Neural progenitor cell (in vitro differentiated cells): Measurements from ENCODE around the gene GABARAPL2. TPM values are rescaled to one million over a fixed set of nuclear protein-coding genes. Genes with fewer than 3 reads are reported as not detected.

Source experiments
- DNase-seq: peaks from one replicate; pipeline ENCODE4 v3.0.0-alpha.2; 2016; ENCODE audit warnings: low spot score
- H2AFZ ChIP-seq: fragments of 200-600 bp; sonication (generic); replicated peaks from 2 replicates; pipeline ENCODE4 v1.6.1; 2016; ENCODE audit warnings: antibody characterized with exemption
- H3F3A ChIP-seq: fragments of 200-600 bp; sonication (generic); 2 replicates; pipeline ENCODE4 v1.6.1; 2016; ENCODE audit warnings: antibody characterized with exemption, low read depth
- H3K27ac ChIP-seq: fragments of 200-600 bp; sonication (generic); 2 replicates; pipeline ENCODE4 v1.5.1; 2016; ENCODE audit warnings: mild to moderate bottlenecking
- H3K27me3 ChIP-seq: fragments of 200-600 bp; sonication (generic); 2 replicates; pipeline ENCODE4 v1.6.1; 2016; ENCODE audit warnings: mild to moderate bottlenecking, moderate library complexity
- H3K36me3 ChIP-seq: fragments of 200-600 bp; sonication (generic); 2 replicates; pipeline ENCODE4 v1.5.1; 2016
- H3K4me1 ChIP-seq: fragments of 200-600 bp; sonication (generic); 2 replicates; pipeline ENCODE4 v1.6.1; 2016; ENCODE audit warnings: mixed run types
- H3K4me2 ChIP-seq: fragments of 200-600 bp; sonication (generic); 2 replicates; pipeline ENCODE4 v1.6.1; 2016
- H3K4me3 ChIP-seq: fragments of 200-600 bp; sonication (generic); 2 replicates; pipeline ENCODE4 v1.5.1; 2016
- H3K79me2 ChIP-seq: fragments of 200-600 bp; sonication (generic); 2 replicates; pipeline ENCODE4 v1.6.1; 2016; ENCODE audit warnings: low read depth
- H3K9ac ChIP-seq: fragments of 200-600 bp; sonication (generic); 2 replicates; pipeline ENCODE4 v1.6.1; 2016
- H3K9me3 ChIP-seq: fragments of 200-600 bp; sonication (generic); 2 replicates; pipeline ENCODE4 v1.5.1; 2016; ENCODE audit warnings: low read depth
- H4K20me1 ChIP-seq: fragments of 200-600 bp; sonication (generic); 2 replicates; pipeline ENCODE4 v1.6.1; 2016; ENCODE audit warnings: low read depth
- H3K27ac Mint-ChIP-seq: 3 replicates; pipeline ENCODE4 v1.8.0; 2021; ENCODE audit warnings: mixed read lengths
- H3K27me3 Mint-ChIP-seq: 2 replicates; pipeline ENCODE4 v1.8.0; 2022; ENCODE audit warnings: low read depth, mild to moderate bottlenecking, inconsistent platforms, moderate library complexity, mixed read lengths; ENCODE audit not compliant: insufficient read depth
- H3K36me3 Mint-ChIP-seq: 3 replicates; pipeline ENCODE4 v1.8.0; 2021; ENCODE audit warnings: mixed read lengths
- H3K4me1 Mint-ChIP-seq: 3 replicates; pipeline ENCODE4 v1.8.0; 2021; ENCODE audit warnings: mixed read lengths
- H3K4me3 Mint-ChIP-seq: 3 replicates; pipeline ENCODE4 v1.8.0; 2021; ENCODE audit warnings: mild to moderate bottlenecking, moderate library complexity, mixed read lengths
- H3K9me3 Mint-ChIP-seq: 3 replicates; pipeline ENCODE4 v1.8.0; 2020; ENCODE audit warnings: mixed read lengths
- EZH2 ChIP-seq: fragments of 200-600 bp; sonication (generic); IDR thresholded peaks from 2 replicates; pipeline ENCODE4 v1.6.1; 2017; ENCODE audit warnings: antibody characterized with exemption, mild to moderate bottlenecking, moderate library complexity
- EZH2phosphoT487 ChIP-seq: fragments of 200-600 bp; sonication (generic); IDR thresholded peaks from 2 replicates; pipeline ENCODE4 v1.6.1; 2017; ENCODE audit warnings: antibody characterized with exemption
- total RNA-seq: library from RNA; depleted of rRNA; stranded (reverse); fragments of >200 nt; gene quantifications from 2 replicates; pipeline ENCODE4 v1.2.3, GENCODE V29; 2015; ENCODE audit warnings: low replicate concordance
- TF ChIP-seq, protein P1 (sequence below): fragments of 200-600 bp; sonication (generic); IDR thresholded peaks from 2 replicates; pipeline ENCODE4 v1.5.1; 2017; ENCODE audit warnings: antibody characterized with exemption, mild to moderate bottlenecking

Gene GABARAPL2
- total RNA-seq, 1 donor from 2014 or later: 88.2 TPM

DNA sequence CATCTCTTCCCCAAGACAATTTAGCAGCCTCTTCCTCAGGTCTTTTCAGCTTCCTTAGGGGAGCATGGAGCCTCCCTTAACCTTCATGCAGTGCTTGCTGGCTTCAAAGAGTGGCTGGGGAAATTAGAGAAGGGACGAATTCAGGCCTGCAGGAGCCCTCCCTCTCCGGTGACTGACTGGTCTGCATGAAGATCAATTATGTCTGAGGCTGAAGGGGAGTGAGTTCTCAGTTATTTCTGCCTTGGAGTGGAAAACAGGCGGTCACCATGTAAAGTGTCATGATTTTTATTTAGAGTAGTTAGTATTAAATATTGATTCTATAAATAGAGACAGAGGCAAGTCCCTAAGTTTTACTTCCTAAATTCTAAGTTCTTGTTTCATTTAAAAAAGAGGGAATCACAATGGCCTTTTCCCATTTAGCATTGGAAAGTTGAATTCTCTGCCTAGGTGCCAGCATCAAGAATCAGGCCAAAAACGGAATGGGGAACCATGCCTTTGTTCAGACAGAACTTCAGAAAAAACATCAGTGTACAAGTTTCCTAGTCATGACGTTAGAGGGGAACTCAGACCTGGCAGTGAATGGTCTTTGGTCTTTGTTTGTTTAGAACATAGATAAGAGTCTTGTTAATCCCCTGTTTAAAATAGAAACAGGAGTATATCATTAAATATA lies 4.4 kb downstream of the GABARAPL2 start:
- H3K4me3 ChIP-seq: no peak overlapping the region
- peaks cover 17% of the 10 kb centered on the region for H3K79me2 ChIP-seq
- peaks cover 28% of the 10 kb centered on the region for H4K20me1 ChIP-seq
- peaks cover 34% of the 10 kb centered on the region for H3K36me3 Mint-ChIP-seq
- peaks cover 5% of the 10 kb centered on the region for H3K4me1 ChIP-seq
- H3K27me3 ChIP-seq: no peaks in the 10 kb centered on the region
- H3K4me2 ChIP-seq: no peak overlapping the region
- peaks cover 3% of the 10 kb centered on the region for H3K27me3 Mint-ChIP-seq
- H2AFZ ChIP-seq: no peak overlapping the region
- peaks cover 17% of the 10 kb centered on the region for H3K4me1 Mint-ChIP-seq
- H3K4me3 Mint-ChIP-seq: no peak overlapping the region
- no peak for TF ChIP-seq EZH2phosphoT487
- H3K9ac ChIP-seq: no peak overlapping the region
- H3K9me3 ChIP-seq: no peaks in the 10 kb centered on the region
- no peaks in the 10 kb centered on the region for H3K36me3 ChIP-seq
- H3F3A ChIP-seq: no peaks in the 10 kb centered on the region
- no peak for DNase-seq
- no peak overlapping the region for H3K27ac ChIP-seq
- H3K9me3 Mint-ChIP-seq: no peaks in the 10 kb centered on the region
- no peak overlapping the region for H3K27ac Mint-ChIP-seq

DNA sequence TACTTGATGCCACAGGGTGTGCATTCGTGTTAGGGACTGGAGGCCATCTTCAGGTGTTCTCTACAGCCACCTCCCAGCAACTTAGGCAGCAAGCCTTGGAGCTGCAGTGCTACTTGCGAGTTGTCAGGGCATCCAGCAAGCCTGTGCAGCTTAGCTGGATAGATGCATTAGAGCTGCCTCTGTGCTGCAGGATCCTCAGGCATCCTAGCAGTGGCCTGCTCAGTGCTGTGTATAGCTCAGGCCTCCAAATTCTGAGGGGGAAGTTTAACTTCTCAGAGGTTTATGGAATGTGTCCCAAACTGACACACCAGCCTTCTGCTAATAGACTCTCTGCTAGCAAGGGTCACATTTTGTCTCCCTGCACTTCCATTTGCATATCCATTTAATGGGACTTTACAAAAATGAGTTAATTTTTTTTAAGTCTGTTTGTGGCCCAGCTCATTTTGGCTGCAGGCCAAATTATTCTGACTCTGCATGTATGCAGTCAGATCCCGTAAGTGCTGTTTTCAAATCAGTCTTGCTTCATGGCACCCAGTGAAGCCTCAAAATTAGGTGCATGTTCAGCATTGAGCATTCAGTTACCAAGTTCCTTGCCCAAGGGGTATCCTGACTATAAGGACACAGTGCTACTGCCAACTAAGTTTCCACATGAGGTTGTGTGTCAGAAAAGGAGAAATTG lies 6.8 kb downstream of the GABARAPL2 start:
- peaks cover 10% of the 10 kb centered on the region for H3K36me3 ChIP-seq
- peaks cover 5% of the 10 kb centered on the region for H3K4me1 Mint-ChIP-seq
- TF ChIP-seq EZH2phosphoT487 (no peak), EZH2 (no peak)
- TF ChIP-seq, protein P1, sequence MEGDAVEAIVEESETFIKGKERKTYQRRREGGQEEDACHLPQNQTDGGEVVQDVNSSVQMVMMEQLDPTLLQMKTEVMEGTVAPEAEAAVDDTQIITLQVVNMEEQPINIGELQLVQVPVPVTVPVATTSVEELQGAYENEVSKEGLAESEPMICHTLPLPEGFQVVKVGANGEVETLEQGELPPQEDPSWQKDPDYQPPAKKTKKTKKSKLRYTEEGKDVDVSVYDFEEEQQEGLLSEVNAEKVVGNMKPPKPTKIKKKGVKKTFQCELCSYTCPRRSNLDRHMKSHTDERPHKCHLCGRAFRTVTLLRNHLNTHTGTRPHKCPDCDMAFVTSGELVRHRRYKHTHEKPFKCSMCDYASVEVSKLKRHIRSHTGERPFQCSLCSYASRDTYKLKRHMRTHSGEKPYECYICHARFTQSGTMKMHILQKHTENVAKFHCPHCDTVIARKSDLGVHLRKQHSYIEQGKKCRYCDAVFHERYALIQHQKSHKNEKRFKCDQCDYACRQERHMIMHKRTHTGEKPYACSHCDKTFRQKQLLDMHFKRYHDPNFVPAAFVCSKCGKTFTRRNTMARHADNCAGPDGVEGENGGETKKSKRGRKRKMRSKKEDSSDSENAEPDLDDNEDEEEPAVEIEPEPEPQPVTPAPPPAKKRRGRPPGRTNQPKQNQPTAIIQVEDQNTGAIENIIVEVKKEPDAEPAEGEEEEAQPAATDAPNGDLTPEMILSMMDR: no peak

DNA sequence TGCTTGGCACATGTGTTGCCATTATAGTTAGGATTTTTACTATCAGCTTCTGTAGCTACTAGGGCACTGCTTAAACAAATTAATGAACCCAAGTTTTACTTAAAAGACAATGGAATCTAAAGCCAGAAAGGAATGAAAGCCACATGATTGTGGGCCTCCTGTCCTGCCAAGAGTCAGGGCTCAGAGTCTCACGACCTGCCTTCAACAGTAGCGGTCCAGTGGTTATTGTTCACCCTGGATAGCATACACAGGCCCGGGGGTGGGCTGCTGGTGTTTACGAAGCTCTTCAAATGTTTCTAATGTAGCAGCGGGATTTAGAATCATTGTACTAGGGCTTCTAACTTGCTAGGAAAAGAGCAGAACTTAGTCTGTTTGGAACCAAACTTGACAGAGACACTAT lies 7.8 kb downstream of the GABARAPL2 start:
- Histone ChIP-seq H3K36me3 (peaks cover 10% of the 10 kb centered on the region), H2AFZ (no peak overlapping the region), H3K9ac (no peak overlapping the region), H3K4me2 (no peak overlapping the region), H3K4me1 (no peaks in the 10 kb centered on the region), H3K27ac (no peak overlapping the region), H4K20me1 (peaks cover 8% of the 10 kb centered on the region), H3K4me3 (no peak overlapping the region), H3F3A (no peaks in the 10 kb centered on the region), H3K79me2 (no peaks in the 10 kb centered on the region), H3K9me3 (no peaks in the 10 kb centered on the region), H3K27me3 (no peaks in the 10 kb centered on the region)
- Mint-ChIP-seq H3K36me3 (peaks cover 38% of the 10 kb centered on the region), H3K4me3 (no peak overlapping the region), H3K27me3 (no peaks in the 10 kb centered on the region), H3K9me3 (no peaks in the 10 kb centered on the region), H3K4me1 (peaks cover 4% of the 10 kb centered on the region), H3K27ac (no peak overlapping the region)
- no peak for DNase-seq
- TF ChIP-seq EZH2: no peak
- TF ChIP-seq, protein P1: no peak
- TF ChIP-seq EZH2phosphoT487: no peak

More for the DNA sequence above, 6.8 kb downstream of the GABARAPL2 start:
- Histone ChIP-seq H3K27ac (no peak overlapping the region), H2AFZ (no peak overlapping the region), H3K27me3 (no peaks in the 10 kb centered on the region), H3K4me1 (no peaks in the 10 kb centered on the region), H3K4me3 (no peak overlapping the region), H3F3A (no peaks in the 10 kb centered on the region), H3K9me3 (no peaks in the 10 kb centered on the region), H3K4me2 (no peak overlapping the region), H3K79me2 (no peaks in the 10 kb centered on the region), H4K20me1 (peaks cover 12% of the 10 kb centered on the region), H3K9ac (no peak overlapping the region)
- peaks cover 33% of the 10 kb centered on the region for H3K36me3 Mint-ChIP-seq
- no peak for DNase-seq
- H3K4me3 Mint-ChIP-seq: no peak overlapping the region
- no peak overlapping the region for H3K27ac Mint-ChIP-seq
- no peaks in the 10 kb centered on the region for H3K27me3 Mint-ChIP-seq
- H3K9me3 Mint-ChIP-seq: no peaks in the 10 kb centered on the region

DNA sequence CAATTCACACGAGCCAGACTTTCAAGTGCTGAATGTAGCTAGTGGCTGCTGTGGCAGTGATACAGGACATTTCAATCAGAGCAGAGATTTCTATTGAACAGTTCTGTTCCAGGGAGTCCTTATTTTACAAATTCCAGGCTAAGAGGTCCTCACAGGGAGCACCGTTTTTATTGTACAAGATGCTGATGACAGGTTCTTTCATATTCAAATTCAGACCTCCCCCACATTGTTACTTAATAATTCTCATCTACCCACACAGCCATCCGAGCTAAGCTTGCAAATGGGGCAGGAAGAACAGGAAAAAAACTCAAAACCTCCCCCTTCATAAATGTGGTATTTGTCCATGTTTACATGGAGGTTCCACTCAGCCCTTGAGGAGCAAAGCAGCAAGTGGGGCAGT lies 9.8 kb downstream of the GABARAPL2 start:
- Mint-ChIP-seq H3K27ac (no peak overlapping the region), H3K27me3 (peaks cover 3% of the 10 kb centered on the region), H3K9me3 (no peaks in the 10 kb centered on the region), H3K4me1 (peaks cover 9% of the 10 kb centered on the region), H3K4me3 (no peak overlapping the region), H3K36me3 (peaks cover 42% of the 10 kb centered on the region)
- H3K9me3 ChIP-seq: no peaks in the 10 kb centered on the region
- no peaks in the 10 kb centered on the region for H3K79me2 ChIP-seq
- H3K27me3 ChIP-seq: no peaks in the 10 kb centered on the region
- DNase-seq: no peak
- peaks cover 4% of the 10 kb centered on the region for H3F3A ChIP-seq
- TF ChIP-seq EZH2phosphoT487: no peak
- H3K4me1 ChIP-seq: no peaks in the 10 kb centered on the region
- H4K20me1 ChIP-seq: peaks cover 8% of the 10 kb centered on the region
- H3K36me3 ChIP-seq: peaks cover 10% of the 10 kb centered on the region
- H2AFZ ChIP-seq: no peak overlapping the region
- H3K27ac ChIP-seq: no peak overlapping the region
- H3K4me2 ChIP-seq: no peak overlapping the region
- no peak overlapping the region for H3K9ac ChIP-seq
- no peak overlapping the region for H3K4me3 ChIP-seq
